Measurements from ENCODE around the gene DFFA.
A peak's percentile ranks its signal among the peaks of the same experiment; 100 is the strongest.
"Not testable (repeated sequence)": the region's sequence is repeated elsewhere in the genome, so short reads cannot be mapped to it uniquely, and the experiment has no call there.

Gene DFFA

GRCh38 chr1:10457462-10457861, 14.9 kb downstream of the DFFA start:
- not testable (repeated sequence) for DNase-seq

GRCh38 chr1:10456661-10457060, 15.7 kb downstream of the DFFA start:
- DNase-seq = no peak

GRCh38 chr1:10456048-10456447, 16.3 kb downstream of the DFFA start:
- DNase-seq = no peak

GRCh38 chr1:10451287-10451686, 21.0 kb downstream of the DFFA start:
- DNase-seq = no peak

GRCh38 chr1:10450836-10451235, 21.5 kb downstream of the DFFA start:
- DNase-seq = no peak

GRCh38 chr1:10450156-10450814, 22.0 kb downstream of the DFFA start:
- no peak for DNase-seq

GRCh38 chr1:10449751-10450150, 22.6 kb downstream of the DFFA start, which contains the start of gene CORT:
Gene CORT (plus strand): TSS chr1:10450031. CDS start chr1:10450224, 193 bp downstream.
- no peak for DNase-seq

GRCh38 chr1:10446790-10447422, 25.4 kb downstream of the DFFA start:
- no peak for DNase-seq

- DNase-seq = no peak
Measured at GRCh38 chr1:10444795-10445397, 27.4 kb downstream of the DFFA start.

GRCh38 chr1:10444248-10444647, 28.1 kb downstream of the DFFA start:
- no peak for DNase-seq

GRCh38 chr1:10440794-10441193, 31.5 kb downstream of the DFFA start:
- no peak for DNase-seq

- no peak for DNase-seq
Measured at GRCh38 chr1:10440305-10440704, 32.0 kb downstream of the DFFA start.

- no peak for DNase-seq
Measured at GRCh38 chr1:10438677-10439163, 33.6 kb downstream of the DFFA start.

GRCh38 chr1:10437052-10437451, 35.3 kb downstream of the DFFA start:
- DNase-seq = no peak

- no peak for DNase-seq
Measured at GRCh38 chr1:10434590-10434989, 37.7 kb downstream of the DFFA start.

GRCh38 chr1:10433790-10434189, 38.5 kb downstream of the DFFA start:
- DNase-seq = no peak

- no peak for DNase-seq
Measured at GRCh38 chr1:10432910-10433700, 39.2 kb downstream of the DFFA start.

- no peak for DNase-seq
Measured at GRCh38 chr1:10431070-10431730, 41.1 kb downstream of the DFFA start.

- DNase-seq = peak; percentile 79
Measured at GRCh38 chr1:10430216-10431069, 41.9 kb downstream of the DFFA start, which contains the start of gene CENPS. Gene CENPS (plus strand): TSS chr1:10430433. CDS start chr1:10430518, 85 bp downstream.

GRCh38 chr1:10429868-10430215, 42.5 kb downstream of the DFFA start:
- DNase-seq = no peak

- DNase-seq = no peak
Measured at GRCh38 chr1:10428984-10429383, 43.3 kb downstream of the DFFA start.

GRCh38 chr1:10426535-10426848, 45.8 kb downstream of the DFFA start:
- not testable (repeated sequence) for DNase-seq

All from kidney glomerular epithelial cell (primary cell).